Right renal cortex interstitium (tissue), 3 donors: Measurements from ENCODE around the gene KRT32. TPM values are rescaled to one million over a fixed set of nuclear protein-coding genes. Genes with fewer than 3 reads are reported as not detected.

Experiments used
- polyA plus RNA-seq, 3 donors: library from polyadenylated mRNA; unstranded; fragments of 120-200 nt; gene quantifications; one replicate each; pipeline ENCODE4 v1.2.1, GENCODE V29; 2013; ENCODE audit not compliant: insufficient read length in 3 of 3

Gene KRT32
- polyA plus RNA-seq, 3 donors = not detected

Other genes with a start within 250 kb of the KRT32 start
- not detected for gene KRTAP9-2, start 240.7 kb downstream of the KRT32 start, polyA plus RNA-seq
- not detected for gene KRTAP9-3, start 234.9 kb downstream of the KRT32 start, polyA plus RNA-seq
- gene KRTAP9-8, start 229.4 kb downstream of the KRT32 start, polyA plus RNA-seq = not detected
- not detected for gene KRTAP9-4, start 217.7 kb downstream of the KRT32 start, polyA plus RNA-seq
- gene KRTAP9-9, start 212.0 kb downstream of the KRT32 start, polyA plus RNA-seq = not detected
- under 1 TPM; 0.10 to 0.14 (median 0.11) TPM for gene KRTAP9-6, start 202.0 kb downstream of the KRT32 start, polyA plus RNA-seq
- gene KRTAP9-7, start 191.7 kb downstream of the KRT32 start, polyA plus RNA-seq = not detected
- gene KRTAP29-1, start 164.5 kb downstream of the KRT32 start, polyA plus RNA-seq = not detected
- gene KRTAP16-1, start 158.1 kb downstream of the KRT32 start, polyA plus RNA-seq = not detected
- gene KRTAP17-1, start 151.7 kb downstream of the KRT32 start, polyA plus RNA-seq = not detected
- gene KRT33A, start 116.6 kb downstream of the KRT32 start, polyA plus RNA-seq = not detected
- not detected for gene KRT33B, start 97.6 kb downstream of the KRT32 start, polyA plus RNA-seq
- not detected for gene KRT34, start 85.1 kb downstream of the KRT32 start, polyA plus RNA-seq
- not detected for gene KRT31, start 69.8 kb downstream of the KRT32 start, polyA plus RNA-seq
- not detected for gene KRT37, start 42.8 kb downstream of the KRT32 start, polyA plus RNA-seq
- gene KRT38, start 26.4 kb downstream of the KRT32 start, polyA plus RNA-seq = not detected
- under 1 TPM in 1 of 3 donors, not detected in 2; 0.10 TPM for gene KRT35, start 13.8 kb upstream of the KRT32 start, polyA plus RNA-seq
- not detected for gene KRT36, start 22.5 kb upstream of the KRT32 start, polyA plus RNA-seq
- gene KRT13, start 38.2 kb upstream of the KRT32 start, polyA plus RNA-seq = under 1 TPM in 1 of 3 donors, not detected in 2; 0.34 TPM
- gene KRT15, start 51.5 kb upstream of the KRT32 start, polyA plus RNA-seq = 1 to 10 TPM in 1 of 3 donors, under 1 TPM in 2; 0.60 to 1.3 (median 0.89) TPM
- 100 to 1,000 TPM; 139 to 220 (median 177) TPM for gene KRT19, start 60.9 kb upstream of the KRT32 start, polyA plus RNA-seq
- not detected for gene KRT9, start 104.7 kb upstream of the KRT32 start, polyA plus RNA-seq
- gene KRT14, start 119.5 kb upstream of the KRT32 start, polyA plus RNA-seq = under 1 TPM; 0.28 to 0.55 (median 0.35) TPM
- not detected for gene KRT16, start 145.4 kb upstream of the KRT32 start, polyA plus RNA-seq
- gene KRT17, start 157.2 kb upstream of the KRT32 start, polyA plus RNA-seq = 1 to 10 TPM in 2 of 3 donors, under 1 TPM in 1; 0.98 to 1.6 (median 1.2) TPM
- gene EIF1, start 221.5 kb upstream of the KRT32 start, polyA plus RNA-seq = 100 to 1,000 TPM; 766 to 777 (median 774) TPM
- not detected for gene GAST, start 244.9 kb upstream of the KRT32 start, polyA plus RNA-seq